Neuronal stem cell (in vitro differentiated cells): ENCODE measurements around the gene GRIPAP1.

Experiments
- DNase-seq: peaks from one replicate; pipeline ENCODE4 v3.0.0-alpha.2; 2013; ENCODE audit warnings: low spot score
- H2AFZ ChIP-seq: one replicate; pipeline ENCODE4 v1.6.1; 2013; ENCODE audit warnings: mild to moderate bottlenecking, low read length, inconsistent platforms
- H2AK5ac ChIP-seq: 2 replicates; pipeline ENCODE4 v1.6.1; 2013; ENCODE audit warnings: low read depth, mild to moderate bottlenecking, inconsistent platforms, low read length, moderate library complexity, mixed read lengths
- H2BK120ac ChIP-seq: 2 replicates; pipeline ENCODE4 v1.6.1; 2013; ENCODE audit warnings: low read depth, mild to moderate bottlenecking, inconsistent platforms, low read length, moderate library complexity, mixed read lengths
- H2BK12ac ChIP-seq: one replicate; pipeline ENCODE4 v1.6.1; 2013; ENCODE audit warnings: low read length, inconsistent platforms
- H2BK15ac ChIP-seq: 2 replicates; pipeline ENCODE4 v1.6.1; 2013; ENCODE audit warnings: mild to moderate bottlenecking, low read length, inconsistent platforms, mixed read lengths
- H2BK5ac ChIP-seq: one replicate; pipeline ENCODE4 v1.6.1; 2013; ENCODE audit warnings: inconsistent platforms, mild to moderate bottlenecking, low read length, moderate library complexity
- H3K14ac ChIP-seq: one replicate; pipeline ENCODE4 v1.6.1; 2013; ENCODE audit warnings: low read length, inconsistent platforms
- H3K18ac ChIP-seq: 2 replicates; pipeline ENCODE4 v1.6.1; 2013; ENCODE audit warnings: low read length, inconsistent platforms
- H3K23ac ChIP-seq: 2 replicates; pipeline ENCODE4 v1.6.1; 2013; ENCODE audit warnings: low read depth, mild to moderate bottlenecking, mixed read lengths, low read length, inconsistent platforms; ENCODE audit not compliant: poor library complexity
- H3K27ac ChIP-seq: replicated peaks from 3 replicates; pipeline ENCODE4 v1.5.1; 2013; ENCODE audit warnings: low read length, inconsistent platforms
- H3K27me3 ChIP-seq, 3 experiments: 2 replicates each; pipeline ENCODE4 v1.6.1; 2013; ENCODE audit warnings: low read length in 3 of 3, mild to moderate bottlenecking in 2 of 3, inconsistent platforms in 1 of 3, low read depth in 1 of 3, mixed read lengths in 1 of 3, moderate library complexity in 1 of 3; ENCODE audit not compliant: control insufficient read depth in 3 of 3, insufficient read depth in 3 of 3
- H3K36me3 ChIP-seq, 2 donors: replicated peaks in 1 of 2; 2 replicates each; pipeline ENCODE4 v1.6.1; 2013; ENCODE audit warnings: low read length in 2 of 2; ENCODE audit not compliant: control insufficient read depth in 2 of 2, insufficient read depth in 2 of 2
- H3K4ac ChIP-seq: 2 replicates; pipeline ENCODE4 v1.6.1; 2013; ENCODE audit warnings: inconsistent platforms, mild to moderate bottlenecking, low read length, moderate library complexity
- H3K4me1 ChIP-seq, 2 donors: 1 replicate in 1 of 2; 2 replicates in 1 of 2; pipeline ENCODE4 v1.6.1; 2013; ENCODE audit warnings: low read length in 2 of 2, low read depth in 1 of 2; ENCODE audit not compliant: control insufficient read depth in 2 of 2, insufficient read depth in 1 of 2
- H3K4me2 ChIP-seq: one replicate; pipeline ENCODE4 v1.6.1; 2013; ENCODE audit warnings: mild to moderate bottlenecking, low read length, inconsistent platforms; ENCODE audit not compliant: insufficient read depth, poor library complexity, severe bottlenecking
- H3K4me3 ChIP-seq, 2 donors: 2 replicates each; pipeline ENCODE4 v1.5.1; 2013; ENCODE audit warnings: low read length in 2 of 2, mild to moderate bottlenecking in 2 of 2, inconsistent platforms in 1 of 2, moderate library complexity in 1 of 2
- H3K79me1 ChIP-seq: one replicate; pipeline ENCODE4 v1.6.1; 2013; ENCODE audit warnings: low read depth, mild to moderate bottlenecking, inconsistent platforms, low read length, moderate library complexity
- H3K9ac ChIP-seq: one replicate; pipeline ENCODE4 v1.6.1; 2013; ENCODE audit warnings: mild to moderate bottlenecking, low read depth, low read length, inconsistent platforms; ENCODE audit not compliant: poor library complexity
- H3K9me3 ChIP-seq, 2 donors: replicated peaks in 1 of 2; 2 replicates each; pipeline versions ENCODE3 to v1.6.1; 2013; ENCODE audit warnings: low read length in 2 of 2, mild to moderate bottlenecking in 2 of 2, inconsistent platforms in 1 of 2, low read depth in 1 of 2, mixed read lengths in 1 of 2, moderate library complexity in 1 of 2; ENCODE audit not compliant: control insufficient read depth in 2 of 2, insufficient read depth in 1 of 2
- H4K8ac ChIP-seq: one replicate; pipeline ENCODE4 v1.6.1; 2013; ENCODE audit warnings: low read depth, mild to moderate bottlenecking, inconsistent platforms, low read length, moderate library complexity
- H4K91ac ChIP-seq: one replicate; pipeline ENCODE4 v1.6.1; 2013; ENCODE audit warnings: low read length, low read depth, mild to moderate bottlenecking, inconsistent platforms; ENCODE audit not compliant: poor library complexity
- WGBS, 2 donors: extraction: QIAGEN DNeasy Blood & Tissue Kit; methylation state at CpG; one replicate each; pipeline ENCODE4 v1.1.7; 2013; ENCODE audit warnings: missing lambda C conversion rate in 2 of 2, mixed read lengths in 1 of 2; ENCODE audit not compliant: insufficient read length in 2 of 2, insufficient replicate concordance in 1 of 2; ENCODE audit errors: extremely low coverage in 2 of 2; 5-methylcytosine and 5-hydroxymethylcytosine counted together

Gene GRIPAP1

GRCh38 chrX:48958635-48959094, 43.4 kb downstream of the GRIPAP1 start:
- no peak overlapping the region for H4K8ac ChIP-seq
- H2BK15ac ChIP-seq: no peak overlapping the region
- no peaks in the 10 kb centered on the region for H3K27me3 ChIP-seq
- H4K91ac ChIP-seq: no peak overlapping the region
- H2AFZ ChIP-seq: peak overlapping the region; percentile 65
- no CpG with 5 or more reads among the region's 21 CpGs for WGBS, 2 donors
- DNase-seq: no peak
- peak overlapping the region; percentile 72 for H3K27ac ChIP-seq
- H3K36me3 ChIP-seq: peaks cover 11 to 23% of the 10 kb centered on the region in 2 donors
- H2BK5ac ChIP-seq: no peak overlapping the region
- no peak overlapping the region for H2AK5ac ChIP-seq
- no peak overlapping the region for H3K14ac ChIP-seq
- peak overlapping the region; percentile 54 for H3K4me2 ChIP-seq
- H2BK120ac ChIP-seq: no peak overlapping the region
- H3K4me1 ChIP-seq: peaks cover 1 to 4% of the 10 kb centered on the region in 2 donors
- H3K23ac ChIP-seq: no peak overlapping the region
- H3K4ac ChIP-seq: no peak overlapping the region
- no peak overlapping the region for H3K18ac ChIP-seq
- H3K9me3 ChIP-seq: no peaks in the 10 kb centered on the region
- H3K79me1 ChIP-seq: peaks cover 6% of the 10 kb centered on the region
- no peak overlapping the region for H2BK12ac ChIP-seq
- peak overlapping the region; percentile 77 for H3K4me3 ChIP-seq
- no peak overlapping the region for H3K9ac ChIP-seq

- peak overlapping the region; percentile 89 for H3K18ac ChIP-seq
- H3K9ac ChIP-seq: peak overlapping the region; percentile 86
- peak overlapping the region; percentile 77 to 96 for H3K4me3 ChIP-seq
- H2BK12ac ChIP-seq: no peak overlapping the region
- no CpG with 5 or more reads among the region's 66 CpGs for WGBS, 2 donors
- H3K9me3 ChIP-seq: no peaks in the 10 kb centered on the region
- no peak overlapping the region for H3K14ac ChIP-seq
- H3K23ac ChIP-seq: peak overlapping the region; percentile 43
- peaks cover 7% of the 10 kb centered on the region for H3K79me1 ChIP-seq
- peak overlapping the region; percentile 54 for H3K4me2 ChIP-seq
- H4K8ac ChIP-seq: no peak overlapping the region
- peaks cover 1 to 4% of the 10 kb centered on the region in 2 donors for H3K4me1 ChIP-seq
- no peaks in the 10 kb centered on the region for H3K27me3 ChIP-seq
- H3K27ac ChIP-seq: peak overlapping the region; percentile 98
- no peak overlapping the region for H4K91ac ChIP-seq
- no peak overlapping the region for H2BK120ac ChIP-seq
- H2BK15ac ChIP-seq: no peak overlapping the region
- peaks cover 11 to 23% of the 10 kb centered on the region in 2 donors for H3K36me3 ChIP-seq
- no peak overlapping the region for H2AK5ac ChIP-seq
- peak overlapping the region; percentile 84 for H2AFZ ChIP-seq
- no peak overlapping the region for H3K4ac ChIP-seq
- no peak overlapping the region for H2BK5ac ChIP-seq
- DNase-seq: peak; percentile 94
Measured at GRCh38 chrX:48957827-48958634, 44.0 kb downstream of the GRIPAP1 start.

- no peak within 1 kb of the TSS for H4K91ac ChIP-seq
- peak within 1 kb of the TSS; percentile 77 to 96 for H3K4me3 ChIP-seq
- H3K27ac ChIP-seq: peak within 1 kb of the TSS; percentile 98
- H3K4me1 ChIP-seq: peaks cover 1 to 4% of the 10 kb centered on the region in 2 donors
- H3K36me3 ChIP-seq: peaks cover 11 to 23% of the 10 kb centered on the region in 2 donors
- H3K9me3 ChIP-seq: no peaks in the 10 kb centered on the region
- H3K18ac ChIP-seq: peak within 1 kb of the TSS; percentile 89
- DNase-seq: no peak
- no CpG with 5 or more reads among the region's 53 CpGs for WGBS, 2 donors
- no peak within 1 kb of the TSS for H2BK15ac ChIP-seq
- peaks cover 7% of the 10 kb centered on the region for H3K79me1 ChIP-seq
- H4K8ac ChIP-seq: no peak within 1 kb of the TSS
- peak within 1 kb of the TSS; percentile 81 for H2AK5ac ChIP-seq
- H2AFZ ChIP-seq: peak within 1 kb of the TSS; percentile 84
- no peak within 1 kb of the TSS for H2BK120ac ChIP-seq
- no peak within 1 kb of the TSS for H3K4ac ChIP-seq
- no peaks in the 10 kb centered on the region for H3K27me3 ChIP-seq
- H3K9ac ChIP-seq: peak within 1 kb of the TSS; percentile 96
- H3K23ac ChIP-seq: peak within 1 kb of the TSS; percentile 85
- H2BK12ac ChIP-seq: peak within 1 kb of the TSS; percentile 41
- H3K4me2 ChIP-seq: peak within 1 kb of the TSS; percentile 57
- peak within 1 kb of the TSS; percentile 82 for H2BK5ac ChIP-seq
- H3K14ac ChIP-seq: peak within 1 kb of the TSS; percentile 56
Measured at GRCh38 chrX:48957477-48957826, 44.6 kb downstream of the GRIPAP1 start, which contains the start of gene OTUD5. Gene OTUD5, minus strand, starts transcription at chrX:48957607. Its CDS starts 37 bp downstream, at chrX:48957570.

GRCh38 chrX:48956728-48957414, 45.2 kb downstream of the GRIPAP1 start:
- no peak for DNase-seq
- peaks cover 11 to 27% of the 10 kb centered on the region in 2 donors for H3K36me3 ChIP-seq
- H3K79me1 ChIP-seq: peaks cover 7% of the 10 kb centered on the region
- no peak overlapping the region for H4K8ac ChIP-seq
- H3K14ac ChIP-seq: peak overlapping the region; percentile 56
- H3K4me3 ChIP-seq: peak overlapping the region; percentile 77 to 93
- no peaks in the 10 kb centered on the region for H3K9me3 ChIP-seq
- H2BK12ac ChIP-seq: peak overlapping the region; percentile 41
- peak overlapping the region; percentile 58 for H3K27ac ChIP-seq
- H2AK5ac ChIP-seq: peak overlapping the region; percentile 81
- peak overlapping the region; percentile 96 for H3K9ac ChIP-seq
- H2BK5ac ChIP-seq: peak overlapping the region; percentile 82
- H3K18ac ChIP-seq: peak overlapping the region; percentile 57
- H3K23ac ChIP-seq: peak overlapping the region; percentile 85
- no peak overlapping the region for H3K4ac ChIP-seq
- peaks cover 1 to 4% of the 10 kb centered on the region in 2 donors for H3K4me1 ChIP-seq
- H2BK15ac ChIP-seq: no peak overlapping the region
- H4K91ac ChIP-seq: no peak overlapping the region
- no peaks in the 10 kb centered on the region for H3K27me3 ChIP-seq
- H2AFZ ChIP-seq: no peak overlapping the region
- H2BK120ac ChIP-seq: no peak overlapping the region
- H3K4me2 ChIP-seq: peak overlapping the region; percentile 57
- no CpG with 5 or more reads among the region's 61 CpGs for WGBS, 2 donors
